ENCODE results near the gene TNFSF9. TPM values are rescaled to one million over a fixed set of nuclear protein-coding genes. Genes with fewer than 3 reads are reported as not detected.
"Not testable (repeated sequence)": the region's sequence is repeated elsewhere in the genome, so short reads cannot be mapped to it uniquely, and the experiment has no call there.

The TNFSF9 gene
- polyA plus RNA-seq, 1 of the 3 experiments (the other 2 are of a cell fraction) = 10.7 TPM

DNA sequence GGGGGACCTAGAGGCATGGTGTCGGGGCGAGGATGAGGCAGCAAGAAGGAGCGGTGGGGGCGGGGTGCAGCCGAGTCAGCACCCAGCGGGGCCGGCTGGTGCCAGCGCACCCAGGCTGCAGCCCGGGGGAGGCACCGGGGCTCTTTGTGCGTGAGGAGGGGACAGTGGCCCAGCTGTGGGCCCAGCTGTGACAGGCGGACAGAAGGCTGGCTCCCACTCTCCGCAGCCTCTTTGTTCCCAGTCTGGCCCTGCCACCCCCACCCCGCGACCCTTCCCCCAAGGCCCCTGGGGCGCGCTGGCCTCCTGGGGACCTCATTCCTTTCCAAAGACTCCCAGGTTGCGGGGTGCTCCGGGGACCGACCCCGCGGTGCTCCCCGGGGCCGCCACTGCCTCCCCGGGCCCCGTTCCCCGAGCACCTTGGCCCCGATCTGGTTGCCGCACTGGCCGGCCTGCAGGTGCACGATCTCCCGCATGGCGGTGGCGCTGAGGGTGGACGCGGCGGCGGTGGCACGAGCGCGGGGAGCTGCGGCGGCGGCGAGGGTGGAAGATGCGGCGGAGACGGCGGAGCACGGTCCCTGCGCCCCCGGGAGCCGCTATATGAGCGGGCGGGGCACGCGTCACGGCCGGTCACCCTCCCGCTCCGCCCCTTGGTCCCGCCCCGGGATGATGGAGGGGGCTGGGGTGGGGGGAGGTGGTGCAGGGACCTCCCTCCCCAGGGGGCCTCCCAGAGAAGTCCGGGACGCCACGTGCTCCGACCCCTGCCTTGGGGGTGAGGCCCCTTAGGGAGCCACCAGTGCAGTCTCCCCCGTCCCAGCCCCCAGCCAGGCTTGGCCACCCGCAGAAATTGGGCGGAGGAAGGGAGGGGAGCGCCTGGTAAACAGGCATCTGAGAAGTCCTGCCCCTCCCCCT lies 28.8 kb upstream of the TNFSF9 start, which contains the start of gene TUBB4A:
Gene TUBB4A (minus strand): TSS at position 570 of the 909 bp plus-strand sequence. CDS start 97 bp downstream, at position 473.
- POLR2A ChIA-PET = no interaction called here
- Histone ChIP-seq H3K9me3 (no peaks in the 10 kb centered on the region), H3K9me2 (no peaks in the 10 kb centered on the region), H3K27ac (ENCODE audit: low read depth in 2 of 2, low read length in 1 of 2) (peak within 1 kb of the TSS in 1 of 2 experiments; percentile 51; a peak in 1 of 4 replicates), H3K4me2 (peak within 1 kb of the TSS; percentile 76), H3K9ac (no peak within 1 kb of the TSS), H3K79me2 (ENCODE audit: insufficient read depth) (no peaks in the 10 kb centered on the region), H3K4me1 (ENCODE audit: control insufficient read depth in 1 of 2, insufficient read depth in 2 of 2, low read depth in 1 of 2, low read length in 1 of 2) (peaks cover 0 to 8% of the 10 kb centered on the region in 2 experiments; a peak in 1 of 4 replicates), H3K27me3 (ENCODE audit: insufficient read depth) (peaks cover 7% of the 10 kb centered on the region), H2AFZ (ENCODE audit: low read depth) (no peak within 1 kb of the TSS), H4K20me1 (ENCODE audit: insufficient read depth) (no peaks in the 10 kb centered on the region), H3K4me3 (ENCODE audit: low read depth in 2 of 2, low read length in 1 of 2) (peak within 1 kb of the TSS; percentile 46 to 56; a peak in 3 of 4 replicates), H3K36me3 (replicated peaks in 1 of 2; ENCODE audit: control insufficient read depth in 1 of 2, insufficient read depth in 2 of 2, low read length in 1 of 2) (no peaks in the 10 kb centered on the region), H3F3A (replicated peaks; ENCODE audit: insufficient read depth) (no peaks in the 10 kb centered on the region)
- CTCF ChIA-PET = interaction anchor here (0.7 to 1.6 kb wide), 5 partner anchors 10 to 78 kb away, joined by 3 to 7 read pairs (median 3); partner anchors contain the start of gene DENND1C
- peak; percentile 95 for DNase-seq
- WGBS (ENCODE audit: low lambda C conversion rate) = 0% methylated on average over 6 of the region's 71 CpGs
- TF ChIP-seq MXI1 (IDR thresholded peaks at IDR 0.05; ENCODE audit: low read depth, low read length) (peak; percentile 62), EZH2phosphoT487 (IDR thresholded peaks at IDR 0.05; ENCODE audit: borderline replicate concordance, low read depth) (no peak), FOXM1 (IDR thresholded peaks at IDR 0.05; ENCODE audit: low read depth) (no peak)

DNA sequence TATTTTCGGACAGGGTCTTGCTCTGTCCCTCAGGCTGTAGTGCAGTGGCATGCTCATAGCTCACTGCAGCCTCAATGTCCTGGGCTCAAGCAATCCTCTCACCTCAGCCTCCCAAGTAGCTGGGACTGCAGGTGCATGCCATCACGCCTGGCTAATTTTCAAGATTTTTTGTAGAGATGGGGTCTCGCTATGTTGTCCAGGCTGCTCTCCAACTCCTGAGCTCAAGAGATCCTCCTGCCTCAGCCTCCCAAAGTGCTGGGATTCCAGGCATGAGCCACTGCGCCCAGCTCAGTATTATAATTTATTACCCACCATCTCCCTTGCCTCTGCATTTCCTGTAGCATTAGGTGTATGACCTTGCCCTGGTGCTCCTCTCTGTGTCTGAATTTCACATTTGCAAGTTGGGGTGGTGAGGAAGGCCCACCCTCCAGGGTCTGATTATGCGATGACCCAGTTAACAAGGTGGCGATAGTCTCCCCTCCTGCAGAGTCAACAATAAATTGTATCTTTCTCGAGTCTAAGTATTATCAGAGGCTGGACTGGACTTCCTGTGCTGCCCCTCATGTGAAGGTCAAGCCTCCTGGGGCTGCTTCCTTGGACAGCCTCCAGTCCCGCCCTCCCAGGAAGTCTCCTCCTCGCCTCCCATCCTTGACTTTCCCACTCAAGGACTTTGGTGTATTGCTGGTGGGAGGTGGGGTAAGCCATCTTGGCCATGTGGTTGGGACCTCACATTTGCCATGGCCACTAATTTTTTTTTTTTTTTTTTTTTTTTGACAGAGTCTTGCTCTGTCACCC lies 27.2 kb upstream of the TNFSF9 start:
- CTCF ChIA-PET = interaction anchor here (0.7 to 2.5 kb wide), 3 partner anchors 13 to 44 kb away, joined by 3 to 8 read pairs (median 7); partner anchors contain the start of genes DENND1C and SLC25A23
- Histone ChIP-seq H3K79me2 (ENCODE audit: insufficient read depth) (no peaks in the 10 kb centered on the region), H3K27ac (ENCODE audit: low read depth in 2 of 2, low read length in 1 of 2) (no peak overlapping the region), H3K36me3 (replicated peaks in 1 of 2; ENCODE audit: control insufficient read depth in 1 of 2, insufficient read depth in 2 of 2, low read length in 1 of 2) (no peaks in the 10 kb centered on the region), H3K27me3 (ENCODE audit: insufficient read depth) (peaks cover 7% of the 10 kb centered on the region), H3K9me3 (no peaks in the 10 kb centered on the region), H4K20me1 (ENCODE audit: insufficient read depth) (no peaks in the 10 kb centered on the region), H3K4me3 (ENCODE audit: low read depth in 2 of 2, low read length in 1 of 2) (no peak overlapping the region), H3F3A (replicated peaks; ENCODE audit: insufficient read depth) (no peaks in the 10 kb centered on the region), H3K9ac (no peak overlapping the region), H3K4me2 (no peak overlapping the region), H2AFZ (ENCODE audit: low read depth) (no peak overlapping the region), H3K9me2 (no peaks in the 10 kb centered on the region), H3K4me1 (ENCODE audit: control insufficient read depth in 1 of 2, insufficient read depth in 2 of 2, low read depth in 1 of 2, low read length in 1 of 2) (peaks cover 0 to 8% of the 10 kb centered on the region in 2 experiments; a peak in 1 of 4 replicates)
- TF ChIP-seq GATA2 (CRISPR knock-in tag; IDR thresholded peaks at IDR 0.05) (no peak), POLR2AphosphoS5 (IDR thresholded peaks at IDR 0.05; ENCODE audit: low read depth, low read length) (no peak), EZH2phosphoT487 (IDR thresholded peaks at IDR 0.05; ENCODE audit: borderline replicate concordance, low read depth) (no peak), SMC3 (IDR thresholded peaks at IDR 0.05; ENCODE audit: low read depth, low read length) (no peak), NRF1 (IDR thresholded peaks at IDR 0.05; ENCODE audit: low read depth, low read length) (no peak), REST (IDR thresholded peaks at IDR 0.05; ENCODE audit: low read depth, low read length) (no peak), TAF1 (IDR thresholded peaks at IDR 0.05; ENCODE audit: borderline replicate concordance, low read depth, low read length) (no peak), TCF12 (IDR thresholded peaks at IDR 0.05) (no peak)
- TF ChIP-seq, protein P1, sequence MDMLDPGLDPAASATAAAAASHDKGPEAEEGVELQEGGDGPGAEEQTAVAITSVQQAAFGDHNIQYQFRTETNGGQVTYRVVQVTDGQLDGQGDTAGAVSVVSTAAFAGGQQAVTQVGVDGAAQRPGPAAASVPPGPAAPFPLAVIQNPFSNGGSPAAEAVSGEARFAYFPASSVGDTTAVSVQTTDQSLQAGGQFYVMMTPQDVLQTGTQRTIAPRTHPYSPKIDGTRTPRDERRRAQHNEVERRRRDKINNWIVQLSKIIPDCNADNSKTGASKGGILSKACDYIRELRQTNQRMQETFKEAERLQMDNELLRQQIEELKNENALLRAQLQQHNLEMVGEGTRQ (IDR thresholded peaks at IDR 0.05; ENCODE audit: borderline replicate concordance, low read depth, low read length) = no peak
- POLR2A ChIA-PET = no interaction called here
- no peak for DNase-seq
- 87% methylated on average over 9 of the region's 9 CpGs for WGBS (ENCODE audit: low lambda C conversion rate)

DNA sequence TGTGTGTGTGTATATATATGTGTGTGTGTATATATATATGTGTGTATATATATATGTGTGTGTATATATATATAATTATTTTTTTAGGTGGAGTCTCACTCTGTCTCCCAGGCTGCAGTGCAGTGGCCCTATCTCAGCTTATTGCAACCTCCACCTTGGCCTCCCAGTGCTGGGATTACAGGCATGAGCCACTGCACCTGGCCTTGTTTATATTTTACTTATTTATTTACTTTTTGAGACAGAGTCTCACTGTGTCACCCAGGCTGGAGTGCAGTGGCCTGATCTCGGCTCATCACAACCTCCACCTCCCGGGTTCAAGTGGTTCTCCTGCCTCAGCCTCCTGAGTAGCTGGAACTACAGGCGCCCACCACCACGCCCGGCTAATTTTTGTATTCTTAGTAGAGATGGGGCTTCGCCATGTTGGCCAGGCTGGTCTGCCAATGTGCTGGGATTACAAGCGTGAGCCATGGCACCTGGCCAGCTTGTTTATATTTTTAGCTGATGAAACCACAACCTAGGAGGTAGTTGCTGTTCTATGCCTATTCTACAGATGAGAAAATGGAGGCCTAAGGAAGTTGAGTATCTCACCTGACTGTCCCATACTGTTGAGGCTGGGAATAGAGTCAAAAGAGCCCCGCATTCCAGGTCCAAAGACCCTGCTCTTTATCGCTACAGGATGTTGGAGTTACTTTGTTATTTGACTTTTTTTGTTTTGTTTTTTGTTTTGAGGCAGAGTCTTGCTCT lies 22.6 kb upstream of the TNFSF9 start:
- H3K79me2 ChIP-seq (ENCODE audit: insufficient read depth); H4K20me1 ChIP-seq (ENCODE audit: insufficient read depth): not testable (repeated sequence)

More for the DNA sequence above, 22.6 kb upstream of the TNFSF9 start:
- H3K9ac ChIP-seq; H3F3A ChIP-seq (replicated peaks; ENCODE audit: insufficient read depth); H3K4me2 ChIP-seq; H2AFZ ChIP-seq (ENCODE audit: low read depth); H3K4me1 ChIP-seq (ENCODE audit: control insufficient read depth in 1 of 2, insufficient read depth in 2 of 2, low read depth in 1 of 2, low read length in 1 of 2); POLR2A ChIA-PET; H3K4me3 ChIP-seq (ENCODE audit: low read depth in 2 of 2, low read length in 1 of 2); H3K9me2 ChIP-seq; H3K27me3 ChIP-seq (ENCODE audit: insufficient read depth); H3K9me3 ChIP-seq; H3K36me3 ChIP-seq (replicated peaks in 1 of 2; ENCODE audit: control insufficient read depth in 1 of 2, insufficient read depth in 2 of 2, low read length in 1 of 2); H3K27ac ChIP-seq (ENCODE audit: low read depth in 2 of 2, low read length in 1 of 2); DNase-seq: not testable (repeated sequence)
- CTCF ChIA-PET = interaction anchor here (3.5 kb wide), 1 partner anchor 9 kb away, joined by 20 read pairs; no protein-coding TSS in a partner anchor
- WGBS (ENCODE audit: low lambda C conversion rate) = 79% methylated on average over 9 of the region's 9 CpGs

Data from SK-N-SH (cell line).